Effector memory CD4-positive, alpha-beta T cell (primary cell): ENCODE results near the gene PAPSS1.

Experiments used
- DNase-seq, 3 donors: peaks; one replicate each; pipeline ENCODE4 v3.0.0-alpha.2; 2020
- H3K27ac ChIP-seq: 2 replicates; pipeline ENCODE4 v1.7.0; 2013; ENCODE audit warnings: mild to moderate bottlenecking, low read length, moderate library complexity; ENCODE audit not compliant: insufficient read depth, poor library complexity, severe bottlenecking
- H3K27me3 ChIP-seq: replicated peaks from 2 replicates; pipeline ENCODE4 v1.7.0; 2013; ENCODE audit warnings: mild to moderate bottlenecking, low read length; ENCODE audit not compliant: insufficient read depth, control insufficient read depth, poor library complexity, severe bottlenecking
- H3K36me3 ChIP-seq: 2 replicates; pipeline ENCODE4 v1.7.0; 2013; ENCODE audit warnings: mild to moderate bottlenecking, low read length, moderate library complexity; ENCODE audit not compliant: control insufficient read depth, insufficient read depth
- H3K4me1 ChIP-seq: 2 replicates; pipeline ENCODE4 v1.7.0; 2013; ENCODE audit warnings: low read length, mild to moderate bottlenecking; ENCODE audit not compliant: control insufficient read depth, insufficient read depth, poor library complexity, severe bottlenecking
- H3K4me3 ChIP-seq: 2 replicates; pipeline ENCODE4 v1.7.0; 2013; ENCODE audit warnings: low read length, low read depth, mild to moderate bottlenecking; ENCODE audit not compliant: insufficient read depth, poor library complexity, severe bottlenecking
- H3K9me3 ChIP-seq: 2 replicates; pipeline ENCODE4 v1.7.0; 2013; ENCODE audit warnings: mild to moderate bottlenecking, low read length, moderate library complexity; ENCODE audit not compliant: control insufficient read depth

Gene PAPSS1

DNA sequence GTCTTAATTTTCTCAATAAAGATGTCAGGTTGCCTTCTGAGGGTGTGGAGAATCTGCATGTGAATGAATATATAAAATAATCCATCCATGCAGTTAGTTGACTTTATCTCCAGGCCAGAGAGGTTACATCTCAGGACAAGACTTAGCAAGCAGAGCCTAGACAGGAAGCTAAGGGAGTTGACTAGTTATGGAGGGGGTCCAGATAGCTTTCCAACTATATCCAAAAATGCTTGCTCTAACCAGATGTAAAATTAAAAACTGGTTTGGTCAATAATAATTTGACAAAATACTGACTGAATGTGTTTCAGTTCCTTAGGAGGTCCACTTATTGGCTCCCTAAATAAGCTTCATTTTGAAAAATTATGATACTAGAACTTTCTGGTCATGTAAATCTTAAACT, 101.4 kb downstream of the PAPSS1 start:
- H3K4me1 ChIP-seq = no peaks in the 10 kb centered on the region
- no peak for DNase-seq
- H3K27ac ChIP-seq = no peak overlapping the region
- no peaks in the 10 kb centered on the region for H3K27me3 ChIP-seq
- no peaks in the 10 kb centered on the region for H3K9me3 ChIP-seq
- H3K4me3 ChIP-seq = no peak overlapping the region
- no peaks in the 10 kb centered on the region for H3K36me3 ChIP-seq

DNA sequence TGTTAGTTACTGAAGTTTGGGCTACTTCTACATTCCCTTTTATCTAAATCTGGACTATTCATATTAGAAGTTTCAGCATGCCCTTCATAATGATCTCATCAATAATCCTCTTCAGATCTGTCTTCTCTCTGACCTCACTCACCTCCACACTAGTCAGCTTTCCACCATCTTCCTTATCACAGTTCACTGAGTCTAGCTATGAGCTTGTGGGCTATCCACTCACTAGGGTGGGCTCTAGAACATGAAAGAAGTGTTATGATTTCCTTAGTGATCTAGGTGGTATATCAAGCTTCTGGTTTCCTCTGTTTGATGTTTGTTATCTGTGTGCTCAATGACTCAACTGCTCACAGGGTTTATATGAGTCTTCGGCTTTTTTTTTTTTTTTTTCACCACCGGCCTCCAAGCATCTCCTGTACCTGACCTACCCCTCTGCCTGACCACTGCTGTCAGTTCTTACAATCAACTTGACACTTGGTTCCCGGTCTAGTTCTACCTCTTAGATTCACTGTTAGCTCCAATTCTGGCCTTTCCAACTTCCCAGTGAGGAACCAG, 103.1 kb downstream of the PAPSS1 start:
- Histone ChIP-seq H3K27me3 (no peaks in the 10 kb centered on the region), H3K27ac (no peak overlapping the region), H3K36me3 (no peaks in the 10 kb centered on the region), H3K4me1 (no peaks in the 10 kb centered on the region), H3K4me3 (no peak overlapping the region), H3K9me3 (no peaks in the 10 kb centered on the region)
- no peak for DNase-seq

DNA sequence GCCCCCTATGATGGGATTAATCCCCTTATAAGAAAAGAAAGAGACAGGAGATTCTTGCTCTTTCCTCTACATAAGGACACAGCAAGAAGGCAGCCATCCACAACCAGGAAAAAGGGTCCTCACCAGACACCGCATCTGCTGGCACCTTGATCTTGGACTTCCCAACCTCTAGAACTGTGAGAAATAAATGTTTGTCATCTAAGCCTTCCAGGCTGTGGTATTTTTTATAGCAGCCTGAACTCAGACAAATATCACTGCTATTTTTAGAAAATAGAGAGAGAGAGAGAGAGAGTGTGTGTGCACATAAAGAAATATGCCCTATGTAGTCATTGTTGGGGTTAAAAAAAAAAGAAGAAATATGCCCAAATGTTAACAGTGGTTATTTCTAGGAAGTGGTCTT, 104.2 kb downstream of the PAPSS1 start:
- H3K27me3 ChIP-seq = no peaks in the 10 kb centered on the region
- H3K4me3 ChIP-seq = no peak overlapping the region
- no peak overlapping the region for H3K27ac ChIP-seq
- no peak for DNase-seq
- H3K9me3 ChIP-seq = no peaks in the 10 kb centered on the region
- H3K4me1 ChIP-seq = no peaks in the 10 kb centered on the region
- no peaks in the 10 kb centered on the region for H3K36me3 ChIP-seq

DNA sequence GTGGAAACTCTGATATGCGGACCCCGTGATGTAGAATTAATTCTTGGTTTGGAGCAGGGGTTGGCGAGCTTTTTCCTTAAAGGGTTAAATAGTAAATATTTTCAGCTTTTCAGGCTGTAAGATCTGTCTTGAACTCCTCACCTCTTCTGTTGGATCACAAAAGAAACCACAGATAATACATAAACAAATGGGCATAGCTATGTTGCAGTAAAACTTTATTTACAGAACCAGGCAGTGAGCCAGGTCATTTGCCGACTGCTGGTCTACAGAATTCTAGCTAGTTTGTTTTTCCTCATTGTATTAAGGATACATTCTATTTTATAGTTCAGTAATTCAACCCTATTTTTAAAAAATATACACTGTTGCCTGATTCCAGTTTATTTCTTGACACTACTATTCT, 116.6 kb downstream of the PAPSS1 start:
- no peaks in the 10 kb centered on the region for H3K27me3 ChIP-seq
- H3K27ac ChIP-seq = no peak overlapping the region
- no peaks in the 10 kb centered on the region for H3K4me1 ChIP-seq
- H3K4me3 ChIP-seq = no peak overlapping the region
- no peaks in the 10 kb centered on the region for H3K9me3 ChIP-seq
- DNase-seq = no peak
- no peaks in the 10 kb centered on the region for H3K36me3 ChIP-seq

DNA sequence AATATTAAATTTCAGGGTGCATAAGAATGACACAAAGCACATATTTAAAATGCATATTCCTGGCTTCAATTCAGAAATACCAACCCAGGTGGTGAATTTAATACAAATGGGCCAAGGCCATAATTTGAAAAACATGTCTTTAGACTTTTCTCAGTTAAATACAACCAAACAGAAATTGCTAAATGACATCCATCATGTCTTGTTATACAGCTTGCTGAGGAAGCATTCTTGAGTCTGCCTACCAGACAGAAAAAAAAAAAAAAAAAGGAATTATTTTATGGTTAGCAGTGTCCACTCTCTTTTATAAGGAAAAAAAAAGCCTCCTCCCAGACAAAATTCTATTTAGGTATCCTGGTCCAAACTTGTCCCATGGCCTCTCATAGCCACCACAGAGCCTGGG, 119.1 kb downstream of the PAPSS1 start:
- Histone ChIP-seq H3K36me3 (no peaks in the 10 kb centered on the region), H3K27me3 (no peaks in the 10 kb centered on the region), H3K4me1 (no peaks in the 10 kb centered on the region), H3K27ac (no peak overlapping the region), H3K9me3 (no peaks in the 10 kb centered on the region), H3K4me3 (no peak overlapping the region)
- no peak for DNase-seq

DNA sequence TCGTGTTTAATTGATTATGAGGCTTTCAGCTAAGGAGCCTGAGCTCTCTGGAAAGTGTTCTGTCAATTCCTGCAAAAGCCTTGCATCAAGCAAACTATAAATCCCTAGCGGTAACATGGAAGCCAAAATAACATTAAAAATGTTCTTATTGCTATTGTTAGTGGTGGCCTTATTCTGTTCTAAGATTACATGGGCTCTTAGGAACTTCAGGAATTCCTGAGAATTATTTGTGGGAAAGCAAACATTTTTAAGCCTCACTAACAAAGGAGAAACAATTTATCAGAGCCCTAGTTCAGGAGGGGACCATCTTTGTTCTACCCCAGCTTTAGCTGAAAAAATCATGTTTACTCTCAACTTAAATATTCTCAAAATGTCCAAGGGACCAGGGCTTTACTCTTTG, 119.6 kb downstream of the PAPSS1 start:
- Histone ChIP-seq H3K4me3 (no peak overlapping the region), H3K9me3 (no peaks in the 10 kb centered on the region), H3K27me3 (no peaks in the 10 kb centered on the region), H3K36me3 (no peaks in the 10 kb centered on the region), H3K27ac (no peak overlapping the region), H3K4me1 (no peaks in the 10 kb centered on the region)
- no peak for DNase-seq

DNA sequence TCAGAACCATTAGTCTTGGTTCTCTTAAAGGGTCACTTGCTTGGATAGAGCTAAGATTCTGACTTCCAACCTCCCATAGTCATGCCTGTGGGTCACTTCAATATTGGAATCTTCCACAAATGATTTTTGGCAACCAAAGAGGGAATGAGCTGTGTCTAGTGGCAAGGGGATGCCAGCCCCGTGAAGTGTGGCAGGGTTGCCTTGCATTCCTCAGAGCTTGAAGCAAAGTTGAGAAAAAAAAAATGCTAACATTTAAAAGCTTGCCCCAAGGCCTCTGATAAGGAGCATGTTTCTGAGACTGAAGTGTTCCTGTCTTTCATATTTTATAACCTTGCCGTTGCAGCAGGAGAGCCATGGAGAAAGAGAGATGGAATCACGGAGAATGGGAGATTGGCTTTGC, 120.2 kb downstream of the PAPSS1 start:
- Histone ChIP-seq H3K27ac (no peak overlapping the region), H3K36me3 (no peaks in the 10 kb centered on the region), H3K27me3 (no peaks in the 10 kb centered on the region), H3K4me1 (no peaks in the 10 kb centered on the region), H3K4me3 (no peak overlapping the region), H3K9me3 (no peaks in the 10 kb centered on the region)
- no peak for DNase-seq

DNA sequence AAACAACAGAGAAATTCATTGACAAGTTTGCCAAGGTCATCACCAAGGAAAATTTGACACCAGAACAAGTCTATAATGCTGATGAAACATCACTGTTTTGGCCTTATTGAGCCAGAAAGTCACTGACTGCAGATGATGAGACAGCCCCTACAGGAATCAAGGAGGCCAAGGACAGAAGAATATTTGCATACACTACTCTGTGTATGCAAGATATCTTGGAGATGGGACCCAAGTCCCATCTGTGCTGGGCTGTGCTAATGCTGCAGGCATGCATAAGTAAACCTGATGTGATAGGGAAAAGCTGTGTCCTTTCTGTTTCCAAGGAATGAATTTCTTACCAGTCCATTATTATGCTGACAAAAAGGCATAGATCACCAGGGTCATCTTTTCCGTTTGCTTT, 126.8 kb downstream of the PAPSS1 start:
- Histone ChIP-seq H3K4me1 (no peaks in the 10 kb centered on the region), H3K4me3 (no peak overlapping the region), H3K27ac (no peak overlapping the region), H3K9me3 (peaks cover 7% of the 10 kb centered on the region), H3K27me3 (no peaks in the 10 kb centered on the region), H3K36me3 (no peaks in the 10 kb centered on the region)
- DNase-seq = no peak

DNA sequence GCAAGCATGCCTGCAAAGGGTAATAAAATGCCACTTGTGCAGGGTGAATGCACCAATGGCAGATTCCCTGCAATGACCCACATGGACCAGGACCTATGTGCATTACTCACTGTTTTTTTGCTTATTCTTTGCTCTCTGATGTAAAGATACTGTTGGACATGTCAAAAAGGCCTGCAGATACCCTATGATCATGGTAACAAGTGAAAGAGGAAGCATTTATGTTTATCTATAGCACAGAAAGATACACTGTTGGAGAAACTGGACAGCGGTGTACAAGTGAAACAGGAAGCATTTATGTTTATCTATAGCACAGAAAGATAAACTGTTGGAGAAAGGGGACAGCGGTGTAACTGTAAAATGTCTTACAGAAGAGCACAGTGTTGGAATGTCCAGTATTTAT, 127.5 kb downstream of the PAPSS1 start:
- Histone ChIP-seq H3K36me3 (no peaks in the 10 kb centered on the region), H3K4me3 (no peak overlapping the region), H3K27me3 (no peaks in the 10 kb centered on the region), H3K27ac (no peak overlapping the region), H3K9me3 (peaks cover 7% of the 10 kb centered on the region), H3K4me1 (no peaks in the 10 kb centered on the region)
- no peak for DNase-seq

DNA sequence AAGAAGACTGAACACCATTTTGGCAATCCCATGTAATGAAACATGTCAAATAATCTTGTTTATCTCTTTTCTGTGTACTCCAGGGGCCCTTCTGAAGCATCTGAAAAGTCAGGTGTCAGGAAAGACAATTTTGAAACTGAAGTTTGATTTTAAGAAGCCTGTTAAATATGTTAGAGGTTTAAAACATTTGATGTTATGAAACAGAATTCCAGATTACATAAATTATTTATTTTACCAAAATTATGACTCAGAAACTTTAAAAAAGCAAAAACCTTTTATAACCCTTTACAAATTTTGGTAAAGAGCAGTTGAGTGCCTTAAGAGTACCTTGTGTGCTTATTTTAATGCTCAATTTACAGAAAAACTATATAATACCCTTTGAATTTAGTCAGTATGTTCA, 130.8 kb downstream of the PAPSS1 start:
- Histone ChIP-seq H3K9me3 (peaks cover 7% of the 10 kb centered on the region), H3K4me3 (no peak overlapping the region), H3K27ac (no peak overlapping the region), H3K36me3 (no peaks in the 10 kb centered on the region), H3K4me1 (no peaks in the 10 kb centered on the region), H3K27me3 (no peaks in the 10 kb centered on the region)
- DNase-seq = no peak

DNA sequence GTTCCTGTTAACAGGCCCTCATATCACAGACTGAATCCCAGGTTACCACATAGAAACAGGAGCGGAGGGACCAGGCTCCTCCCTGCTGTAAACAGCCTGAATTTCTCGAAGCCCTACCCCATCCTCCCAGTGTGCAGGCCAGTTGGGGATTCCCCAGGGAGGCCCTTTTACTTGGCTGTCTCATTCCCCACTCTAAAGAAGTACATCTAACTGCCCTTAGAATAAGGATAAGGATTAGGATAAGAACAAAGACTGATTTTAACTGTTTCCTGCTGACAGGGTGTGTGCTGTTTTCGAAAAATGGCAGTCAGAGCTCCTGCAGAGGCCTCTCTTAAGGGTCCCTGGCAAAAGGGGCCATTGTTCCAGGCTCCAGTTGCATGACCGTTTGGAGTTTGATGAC, 133.7 kb downstream of the PAPSS1 start:
- no peak overlapping the region for H3K4me3 ChIP-seq
- H3K9me3 ChIP-seq = peaks cover 7% of the 10 kb centered on the region
- no peak overlapping the region for H3K27ac ChIP-seq
- no peaks in the 10 kb centered on the region for H3K27me3 ChIP-seq
- H3K4me1 ChIP-seq = no peaks in the 10 kb centered on the region
- H3K36me3 ChIP-seq = no peaks in the 10 kb centered on the region
- no peak for DNase-seq
